Keratinocyte (primary cell): ENCODE measurements around the gene ETV7. TPM values are rescaled to one million over a fixed set of nuclear protein-coding genes. Genes with fewer than 3 reads are reported as not detected.
A peak's percentile ranks its signal among the peaks of the same experiment; 100 is the strongest.

Source experiments
- DNase-seq: peaks from one replicate; pipeline ENCODE4 v3.0.0-alpha.2; 2011; ENCODE audit warnings: low read depth, missing footprints, low spot score
- FAIRE-seq: peaks from 2 replicates; lab custom pipeline; 2011; peaks lifted over from hg19 to GRCh38; lab: Jason Lieb, UNC
- H2AFZ ChIP-seq: 2 replicates; pipeline ENCODE4 v1.6.0; 2012; ENCODE audit warnings: low read length, control low read depth, inconsistent platforms; ENCODE audit not compliant: control insufficient read depth
- H3K27ac ChIP-seq: 2 replicates; pipeline ENCODE4 v1.5.1; 2011; ENCODE audit warnings: low read length; ENCODE audit not compliant: control insufficient read depth, insufficient read depth
- H3K27me3 ChIP-seq: 3 replicates; pipeline ENCODE4 v1.6.0; 2011; ENCODE audit warnings: low read length; ENCODE audit not compliant: control insufficient read depth, insufficient read depth; ENCODE audit errors: extremely low read depth
- H3K36me3 ChIP-seq, 2 experiments: 2 replicates in 1 of 2; 3 replicates in 1 of 2; pipeline ENCODE4 v1.5.1; 2011; ENCODE audit warnings: low read length in 2 of 2, mild to moderate bottlenecking in 1 of 2; ENCODE audit not compliant: control insufficient read depth in 2 of 2, insufficient read depth in 2 of 2; ENCODE audit errors: extremely low read depth in 1 of 2
- H3K4me1 ChIP-seq: 3 replicates; pipeline ENCODE4 v1.5.1; 2011; ENCODE audit warnings: low read length; ENCODE audit not compliant: control insufficient read depth, insufficient read depth; ENCODE audit errors: extremely low read depth
- H3K4me2 ChIP-seq: 3 replicates; pipeline ENCODE4 v1.6.0; 2011; ENCODE audit warnings: low read depth, low read length; ENCODE audit not compliant: control insufficient read depth, insufficient read depth; ENCODE audit errors: extremely low read depth
- H3K4me3 ChIP-seq, 3 experiments: fragments of 200-600 bp in 1 of 3; sonication (generic) in 1 of 3; 2 replicates in 2 of 3; 3 replicates in 1 of 3; pipeline ENCODE4 v1.5.1; 2011 to 2016; ENCODE audit warnings: low read length in 3 of 3, mild to moderate bottlenecking in 3 of 3, control low read depth in 2 of 3, inconsistent platforms in 1 of 3, low read depth in 1 of 3, mixed read lengths in 1 of 3, mixed run types in 1 of 3, moderate library complexity in 1 of 3; ENCODE audit not compliant: control insufficient read depth in 2 of 3, insufficient read depth in 2 of 3; ENCODE audit errors: extremely low read depth in 1 of 3
- H3K79me2 ChIP-seq: 2 replicates; pipeline ENCODE4 v1.6.0; 2012; ENCODE audit warnings: low read length; ENCODE audit not compliant: control insufficient read depth, insufficient read depth
- H3K9ac ChIP-seq: 3 replicates; pipeline ENCODE4 v1.6.0; 2011; ENCODE audit warnings: low read length; ENCODE audit not compliant: control insufficient read depth, insufficient read depth; ENCODE audit errors: extremely low read depth
- H3K9me1 ChIP-seq: 3 replicates; pipeline ENCODE4 v1.6.0; 2011; ENCODE audit warnings: low read length; ENCODE audit not compliant: control insufficient read depth, insufficient read depth; ENCODE audit errors: extremely low read depth
- H3K9me3 ChIP-seq: 2 replicates; pipeline ENCODE4 v1.5.1; 2012; ENCODE audit warnings: low read depth, low read length; ENCODE audit not compliant: control insufficient read depth
- H4K20me1 ChIP-seq: 3 replicates; pipeline ENCODE4 v1.6.0; 2011; ENCODE audit warnings: low read length; ENCODE audit not compliant: control insufficient read depth, insufficient read depth; ENCODE audit errors: extremely low read depth
- CTCF ChIP-seq, 3 experiments: IDR thresholded peaks in 1 of 3; conservative IDR thresholded peaks in 1 of 3; optimal IDR thresholded peaks in 1 of 3; 2 replicates in 2 of 3; 3 replicates in 1 of 3; pipeline versions ENCODE3 to v1.5.1; 2011; ENCODE audit warnings: low read length in 3 of 3, mild to moderate bottlenecking in 3 of 3, moderate library complexity in 2 of 3, control low read depth in 1 of 3, inconsistent platforms in 1 of 3; ENCODE audit not compliant: insufficient read depth in 2 of 3; ENCODE audit errors: extremely low read depth in 1 of 3
- EZH2 ChIP-seq: IDR thresholded peaks from one replicate; pipeline ENCODE4 v1.6.1; 2012; ENCODE audit warnings: inconsistent platforms, mild to moderate bottlenecking, low read length, moderate library complexity
- dilution Hi-C: fragments of 300-500 bp; cut with MboI; formaldehyde crosslinking; loops from one replicate; pipeline ENCODE4 v1.7.0; 2020; ENCODE audit warnings: low sequenced_read_pairs; ENCODE audit not compliant: extremely low pct_ligation_motif_present
- polyA plus RNA-seq, 5 experiments: library from polyadenylated mRNA; depleted of rRNA in 3 of 5; stranded (reverse) in 3 of 5; stranded (forward) in 1 of 5; unstranded in 1 of 5; fragments of >200 nt; gene quantifications; 1 replicate in 1 of 5; 2 replicates in 3 of 5; 3 replicates in 1 of 5; pipeline versions ENCODE4 v1.2.1 to v1.2.3, GENCODE V29; 2011 to 2012; ENCODE audit warnings: missing spikeins in 2 of 5, low read depth in 1 of 5, low replicate concordance in 1 of 5

The ETV7 gene
- polyA plus RNA-seq, 1 donor (not counting 4 experiments of a cell fraction or from before 2014, with no cell fraction given), result 0.22 TPM

GRCh38 chr6:36378243-36378920 is 9.1 kb downstream of the ETV7 start:
- no peak overlapping the region for H2AFZ ChIP-seq
- no peak overlapping the region for H3K9ac ChIP-seq
- no peaks in the 10 kb centered on the region for H3K79me2 ChIP-seq
- peaks cover 8% of the 10 kb centered on the region for H3K27me3 ChIP-seq
- no peak for DNase-seq
- no peak overlapping the region for H3K27ac ChIP-seq
- no peak overlapping the region for H3K4me2 ChIP-seq
- no peaks in the 10 kb centered on the region for H3K9me1 ChIP-seq
- TF ChIP-seq CTCF (optimal IDR thresholded peaks at IDR 0.05 in 1 of 3, IDR thresholded peaks at IDR 0.05 in 1 of 3, conservative IDR thresholded peaks at IDR 0.05 in 1 of 3; ENCODE audit: extremely low read depth in 1 of 3, insufficient read depth in 2 of 3, low read length in 3 of 3), result no peak
- TF ChIP-seq EZH2, result no peak
- FAIRE-seq, result no peak
- H4K20me1 ChIP-seq, result no peaks in the 10 kb centered on the region
- H3K4me1 ChIP-seq, result peaks cover 8% of the 10 kb centered on the region
- H3K36me3 ChIP-seq, result no peaks in the 10 kb centered on the region
- no peak overlapping the region for H3K4me3 ChIP-seq
- dilution Hi-C loops, result no loop called here
- H3K9me3 ChIP-seq, result no peaks in the 10 kb centered on the region

- Histone ChIP-seq H3K27me3 (peaks cover 8% of the 10 kb centered on the region), H2AFZ (peak overlapping the region; percentile 50), H3K9ac (no peak overlapping the region), H3K9me1 (no peaks in the 10 kb centered on the region), H4K20me1 (no peaks in the 10 kb centered on the region), H3K4me3 (no peak overlapping the region), H3K9me3 (no peaks in the 10 kb centered on the region), H3K36me3 (no peaks in the 10 kb centered on the region), H3K4me2 (peak overlapping the region; percentile 40), H3K4me1 (peaks cover 8% of the 10 kb centered on the region), H3K27ac (no peak overlapping the region), H3K79me2 (no peaks in the 10 kb centered on the region)
- dilution Hi-C loops, result no loop called here
- no peak for FAIRE-seq
- no peak for TF ChIP-seq EZH2
- no peak for TF ChIP-seq CTCF (optimal IDR thresholded peaks at IDR 0.05 in 1 of 3, IDR thresholded peaks at IDR 0.05 in 1 of 3, conservative IDR thresholded peaks at IDR 0.05 in 1 of 3; ENCODE audit: extremely low read depth in 1 of 3, insufficient read depth in 2 of 3, low read length in 3 of 3)
- DNase-seq, result no peak
Observed at GRCh38 chr6:36377594-36377993, 9.9 kb downstream of the ETV7 start.
